Neural progenitor cell (in vitro differentiated cells): ENCODE results near the gene HSD3B7. TPM values are rescaled to one million over a fixed set of nuclear protein-coding genes. Genes with fewer than 3 reads are reported as not detected.

ENCODE experiments used
- DNase-seq: peaks from one replicate; pipeline ENCODE4 v3.0.0-alpha.2; 2016; ENCODE audit warnings: low spot score
- H2AFZ ChIP-seq: fragments of 200-600 bp; sonication (generic); replicated peaks from 2 replicates; pipeline ENCODE4 v1.6.1; 2016; ENCODE audit warnings: antibody characterized with exemption
- H3F3A ChIP-seq: fragments of 200-600 bp; sonication (generic); 2 replicates; pipeline ENCODE4 v1.6.1; 2016; ENCODE audit warnings: antibody characterized with exemption, low read depth
- H3K27ac ChIP-seq: fragments of 200-600 bp; sonication (generic); 2 replicates; pipeline ENCODE4 v1.5.1; 2016; ENCODE audit warnings: mild to moderate bottlenecking
- H3K27me3 ChIP-seq: fragments of 200-600 bp; sonication (generic); 2 replicates; pipeline ENCODE4 v1.6.1; 2016; ENCODE audit warnings: mild to moderate bottlenecking, moderate library complexity
- H3K36me3 ChIP-seq: fragments of 200-600 bp; sonication (generic); 2 replicates; pipeline ENCODE4 v1.5.1; 2016
- H3K4me1 ChIP-seq: fragments of 200-600 bp; sonication (generic); 2 replicates; pipeline ENCODE4 v1.6.1; 2016; ENCODE audit warnings: mixed run types
- H3K4me2 ChIP-seq: fragments of 200-600 bp; sonication (generic); 2 replicates; pipeline ENCODE4 v1.6.1; 2016
- H3K4me3 ChIP-seq: fragments of 200-600 bp; sonication (generic); 2 replicates; pipeline ENCODE4 v1.5.1; 2016
- H3K79me2 ChIP-seq: fragments of 200-600 bp; sonication (generic); 2 replicates; pipeline ENCODE4 v1.6.1; 2016; ENCODE audit warnings: low read depth
- H3K9ac ChIP-seq: fragments of 200-600 bp; sonication (generic); 2 replicates; pipeline ENCODE4 v1.6.1; 2016
- H3K9me3 ChIP-seq: fragments of 200-600 bp; sonication (generic); 2 replicates; pipeline ENCODE4 v1.5.1; 2016; ENCODE audit warnings: low read depth
- H4K20me1 ChIP-seq: fragments of 200-600 bp; sonication (generic); 2 replicates; pipeline ENCODE4 v1.6.1; 2016; ENCODE audit warnings: low read depth
- H3K27ac Mint-ChIP-seq: 3 replicates; pipeline ENCODE4 v1.8.0; 2021; ENCODE audit warnings: mixed read lengths
- H3K27me3 Mint-ChIP-seq: 2 replicates; pipeline ENCODE4 v1.8.0; 2022; ENCODE audit warnings: low read depth, mild to moderate bottlenecking, inconsistent platforms, moderate library complexity, mixed read lengths; ENCODE audit not compliant: insufficient read depth
- H3K36me3 Mint-ChIP-seq: 3 replicates; pipeline ENCODE4 v1.8.0; 2021; ENCODE audit warnings: mixed read lengths
- H3K4me1 Mint-ChIP-seq: 3 replicates; pipeline ENCODE4 v1.8.0; 2021; ENCODE audit warnings: mixed read lengths
- H3K4me3 Mint-ChIP-seq: 3 replicates; pipeline ENCODE4 v1.8.0; 2021; ENCODE audit warnings: mild to moderate bottlenecking, moderate library complexity, mixed read lengths
- H3K9me3 Mint-ChIP-seq: 3 replicates; pipeline ENCODE4 v1.8.0; 2020; ENCODE audit warnings: mixed read lengths
- EZH2 ChIP-seq: fragments of 200-600 bp; sonication (generic); IDR thresholded peaks from 2 replicates; pipeline ENCODE4 v1.6.1; 2017; ENCODE audit warnings: antibody characterized with exemption, mild to moderate bottlenecking, moderate library complexity
- EZH2phosphoT487 ChIP-seq: fragments of 200-600 bp; sonication (generic); IDR thresholded peaks from 2 replicates; pipeline ENCODE4 v1.6.1; 2017; ENCODE audit warnings: antibody characterized with exemption
- total RNA-seq: library from RNA; depleted of rRNA; stranded (reverse); fragments of >200 nt; gene quantifications from 2 replicates; pipeline ENCODE4 v1.2.3, GENCODE V29; 2015; ENCODE audit warnings: low replicate concordance
- TF ChIP-seq, protein P1 (sequence below): fragments of 200-600 bp; sonication (generic); IDR thresholded peaks from 2 replicates; pipeline ENCODE4 v1.5.1; 2017; ENCODE audit warnings: antibody characterized with exemption, mild to moderate bottlenecking

The HSD3B7 gene
- total RNA-seq, 1 donor from 2014 or later: 1.4 TPM

DNA sequence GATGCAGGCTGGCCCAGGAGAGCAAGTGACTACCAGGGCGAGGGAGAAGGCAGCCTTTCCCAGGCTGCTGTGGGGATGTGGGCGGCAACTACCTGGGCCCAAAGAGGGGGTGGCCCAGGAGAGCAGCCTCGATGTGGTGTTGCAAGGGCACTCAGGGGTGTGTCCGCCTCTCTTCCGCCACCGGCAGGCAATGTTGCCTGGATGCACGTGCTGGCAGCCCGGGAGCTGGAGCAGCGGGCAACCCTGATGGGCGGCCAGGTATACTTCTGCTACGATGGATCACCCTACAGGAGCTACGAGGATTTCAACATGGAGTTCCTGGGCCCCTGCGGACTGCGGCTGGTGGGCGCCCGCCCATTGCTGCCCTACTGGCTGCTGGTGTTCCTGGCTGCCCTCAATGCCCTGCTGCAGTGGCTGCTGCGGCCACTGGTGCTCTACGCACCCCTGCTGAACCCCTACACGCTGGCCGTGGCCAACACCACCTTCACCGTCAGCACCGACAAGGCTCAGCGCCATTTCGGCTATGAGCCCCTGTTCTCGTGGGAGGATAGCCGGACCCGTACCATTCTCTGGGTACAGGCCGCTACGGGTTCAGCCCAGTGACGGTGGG is 2.7 kb downstream of the HSD3B7 start:
- no peaks in the 10 kb centered on the region for H3K36me3 ChIP-seq
- H3K27ac ChIP-seq: no peak overlapping the region
- no peak overlapping the region for H3K9ac ChIP-seq
- H3K9me3 ChIP-seq: no peaks in the 10 kb centered on the region
- no peaks in the 10 kb centered on the region for H3K4me1 Mint-ChIP-seq
- peaks cover 4% of the 10 kb centered on the region for H3K36me3 Mint-ChIP-seq
- H2AFZ ChIP-seq: no peak overlapping the region
- TF ChIP-seq EZH2phosphoT487 (no peak), EZH2 (no peak)
- TF ChIP-seq, protein P1, sequence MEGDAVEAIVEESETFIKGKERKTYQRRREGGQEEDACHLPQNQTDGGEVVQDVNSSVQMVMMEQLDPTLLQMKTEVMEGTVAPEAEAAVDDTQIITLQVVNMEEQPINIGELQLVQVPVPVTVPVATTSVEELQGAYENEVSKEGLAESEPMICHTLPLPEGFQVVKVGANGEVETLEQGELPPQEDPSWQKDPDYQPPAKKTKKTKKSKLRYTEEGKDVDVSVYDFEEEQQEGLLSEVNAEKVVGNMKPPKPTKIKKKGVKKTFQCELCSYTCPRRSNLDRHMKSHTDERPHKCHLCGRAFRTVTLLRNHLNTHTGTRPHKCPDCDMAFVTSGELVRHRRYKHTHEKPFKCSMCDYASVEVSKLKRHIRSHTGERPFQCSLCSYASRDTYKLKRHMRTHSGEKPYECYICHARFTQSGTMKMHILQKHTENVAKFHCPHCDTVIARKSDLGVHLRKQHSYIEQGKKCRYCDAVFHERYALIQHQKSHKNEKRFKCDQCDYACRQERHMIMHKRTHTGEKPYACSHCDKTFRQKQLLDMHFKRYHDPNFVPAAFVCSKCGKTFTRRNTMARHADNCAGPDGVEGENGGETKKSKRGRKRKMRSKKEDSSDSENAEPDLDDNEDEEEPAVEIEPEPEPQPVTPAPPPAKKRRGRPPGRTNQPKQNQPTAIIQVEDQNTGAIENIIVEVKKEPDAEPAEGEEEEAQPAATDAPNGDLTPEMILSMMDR: no peak
- no peak overlapping the region for H3K4me3 ChIP-seq
- H3K4me1 ChIP-seq: no peaks in the 10 kb centered on the region
- no peak overlapping the region for H3K27ac Mint-ChIP-seq
- no peaks in the 10 kb centered on the region for H3K27me3 ChIP-seq
- peaks cover 4% of the 10 kb centered on the region for H4K20me1 ChIP-seq
- H3F3A ChIP-seq: peaks cover 10% of the 10 kb centered on the region
- no peaks in the 10 kb centered on the region for H3K9me3 Mint-ChIP-seq
- no peak overlapping the region for H3K4me2 ChIP-seq
- no peak for DNase-seq
- H3K79me2 ChIP-seq: no peaks in the 10 kb centered on the region
- peaks cover 10% of the 10 kb centered on the region for H3K27me3 Mint-ChIP-seq
- H3K4me3 Mint-ChIP-seq: no peak overlapping the region

DNA sequence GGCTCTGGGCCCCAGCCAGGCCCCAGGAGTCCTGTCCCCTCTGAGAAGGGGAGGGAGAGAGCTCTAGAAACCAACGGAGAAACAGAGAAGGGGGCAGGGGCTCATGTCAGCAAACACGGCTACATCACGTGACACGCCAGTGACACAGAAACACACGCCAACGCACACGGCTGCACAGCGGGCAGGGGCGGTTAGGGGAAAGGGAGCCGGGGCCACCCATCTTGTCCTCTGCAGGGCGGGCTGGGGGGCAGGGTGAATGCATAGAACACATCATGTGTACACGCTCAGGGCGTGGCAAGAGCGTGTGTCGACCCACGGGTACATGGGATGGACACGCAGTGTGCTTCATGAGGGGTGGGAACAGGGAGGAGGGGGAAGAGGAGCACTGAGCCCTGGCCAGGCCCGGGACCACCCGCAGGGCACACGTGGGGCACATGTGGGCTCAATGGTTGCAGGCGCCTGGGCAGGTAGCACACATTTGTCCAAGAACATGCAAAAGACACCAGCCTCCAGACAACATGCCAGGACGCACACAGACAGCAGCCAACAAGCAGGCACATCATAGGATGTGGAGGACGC is 4.6 kb downstream of the HSD3B7 start:
- H3K4me3 ChIP-seq: no peak overlapping the region
- Mint-ChIP-seq H3K4me1 (no peaks in the 10 kb centered on the region), H3K36me3 (no peaks in the 10 kb centered on the region), H3K4me3 (no peak overlapping the region), H3K9me3 (no peaks in the 10 kb centered on the region), H3K27ac (no peak overlapping the region), H3K27me3 (peaks cover 9% of the 10 kb centered on the region)
- no peaks in the 10 kb centered on the region for H3K27me3 ChIP-seq
- no peaks in the 10 kb centered on the region for H3K9me3 ChIP-seq
- no peak overlapping the region for H3K4me2 ChIP-seq
- no peaks in the 10 kb centered on the region for H3K4me1 ChIP-seq
- no peaks in the 10 kb centered on the region for H3K79me2 ChIP-seq
- no peak for TF ChIP-seq EZH2
- TF ChIP-seq EZH2phosphoT487: no peak
- TF ChIP-seq, protein P1: no peak
- peaks cover 3% of the 10 kb centered on the region for H3F3A ChIP-seq
- H3K9ac ChIP-seq: no peak overlapping the region
- no peak for DNase-seq
- no peak overlapping the region for H2AFZ ChIP-seq
- H4K20me1 ChIP-seq: peaks cover 3% of the 10 kb centered on the region
- no peaks in the 10 kb centered on the region for H3K36me3 ChIP-seq
- H3K27ac ChIP-seq: no peak overlapping the region

- Histone ChIP-seq H3K4me1 (no peaks in the 10 kb centered on the region), H2AFZ (no peak overlapping the region), H3K9me3 (no peaks in the 10 kb centered on the region), H3F3A (peaks cover 2% of the 10 kb centered on the region), H4K20me1 (no peaks in the 10 kb centered on the region), H3K27ac (no peak overlapping the region), H3K27me3 (no peaks in the 10 kb centered on the region), H3K79me2 (no peaks in the 10 kb centered on the region), H3K4me2 (no peak overlapping the region), H3K4me3 (no peak overlapping the region), H3K9ac (no peak overlapping the region), H3K36me3 (no peaks in the 10 kb centered on the region)
- H3K4me1 Mint-ChIP-seq: no peaks in the 10 kb centered on the region
- H3K9me3 Mint-ChIP-seq: no peaks in the 10 kb centered on the region
- no peak for DNase-seq
- no peak overlapping the region for H3K27ac Mint-ChIP-seq
- no peak for TF ChIP-seq EZH2phosphoT487
- TF ChIP-seq, protein P1: no peak
- TF ChIP-seq EZH2: no peak
- H3K36me3 Mint-ChIP-seq: no peaks in the 10 kb centered on the region
- H3K27me3 Mint-ChIP-seq: peaks cover 9% of the 10 kb centered on the region
- H3K4me3 Mint-ChIP-seq: no peak overlapping the region
Measured at GRCh38 chr16:30990105-30990504, 5.1 kb downstream of the HSD3B7 start.
